ENCODE results near the gene POLE3.
A peak's percentile ranks its signal among the peaks of the same experiment; 100 is the strongest.
"Not testable (repeated sequence)": the region's sequence is repeated elsewhere in the genome, so short reads cannot be mapped to it uniquely, and the experiment has no call there.

Gene POLE3

DNA sequence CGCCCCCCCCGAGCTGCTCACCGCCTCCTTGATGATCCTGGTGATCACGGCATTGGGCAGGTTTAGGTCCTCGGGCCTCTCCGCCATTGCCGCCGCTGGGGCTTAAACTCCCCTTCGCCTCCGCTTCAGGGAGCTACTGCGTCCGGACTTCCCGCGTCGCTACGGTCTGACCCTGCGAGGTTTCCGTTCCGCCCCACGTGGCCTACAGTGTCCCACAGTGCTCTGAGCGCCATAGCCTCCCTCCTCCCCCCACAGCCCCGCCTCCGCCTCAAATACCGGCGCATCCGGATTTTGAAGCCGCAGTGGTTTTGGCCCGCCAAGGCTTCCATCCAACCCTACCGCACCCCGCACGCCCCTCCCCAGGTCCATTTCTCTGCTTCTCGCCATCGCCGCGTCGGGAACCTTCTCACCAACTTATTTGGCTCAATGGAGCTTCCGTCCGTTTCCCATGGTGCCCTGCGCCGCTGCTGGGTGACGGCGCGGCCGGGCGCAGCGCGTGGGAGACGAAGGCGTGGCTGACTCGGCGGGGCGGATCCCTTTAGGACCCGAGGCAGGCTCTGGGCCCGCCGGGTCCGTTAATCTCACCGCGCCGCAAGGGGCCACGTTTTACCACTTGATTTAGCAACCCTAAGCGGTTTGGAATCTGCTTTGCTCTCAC lies at the start of gene POLE3, which contains the start of gene C9orf43:
TSS of gene POLE3 (minus strand) at position 469 of the 658 bp plus-strand sequence. CDS start at position 87, 382 bp downstream.
TSS of gene C9orf43 (plus strand) at position 541 of the 658 bp plus-strand sequence. CDS start 2,747 bp downstream, outside the sequence.
- peak; percentile 92 for DNase-seq

DNA sequence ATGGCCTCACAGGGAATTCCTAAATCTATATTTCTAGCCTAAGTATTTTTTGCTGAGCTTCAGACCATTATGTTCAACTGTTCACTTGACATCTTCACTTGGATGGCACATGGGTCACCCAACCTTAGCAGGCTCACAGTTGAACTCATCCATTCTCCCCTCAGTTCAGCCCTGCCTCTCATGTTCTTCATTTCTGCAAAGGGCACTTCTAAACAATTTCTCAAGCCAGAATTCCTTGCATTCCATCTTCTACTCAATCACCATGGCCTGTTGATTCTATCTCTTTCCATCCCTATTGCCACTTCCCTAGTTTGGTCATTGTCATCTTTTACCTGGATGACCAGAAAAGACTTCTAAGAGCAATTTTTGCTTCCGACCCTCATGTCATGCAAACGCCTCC lies 45.8 kb upstream of the POLE3 start:
- DNase-seq, result no peak

DNA sequence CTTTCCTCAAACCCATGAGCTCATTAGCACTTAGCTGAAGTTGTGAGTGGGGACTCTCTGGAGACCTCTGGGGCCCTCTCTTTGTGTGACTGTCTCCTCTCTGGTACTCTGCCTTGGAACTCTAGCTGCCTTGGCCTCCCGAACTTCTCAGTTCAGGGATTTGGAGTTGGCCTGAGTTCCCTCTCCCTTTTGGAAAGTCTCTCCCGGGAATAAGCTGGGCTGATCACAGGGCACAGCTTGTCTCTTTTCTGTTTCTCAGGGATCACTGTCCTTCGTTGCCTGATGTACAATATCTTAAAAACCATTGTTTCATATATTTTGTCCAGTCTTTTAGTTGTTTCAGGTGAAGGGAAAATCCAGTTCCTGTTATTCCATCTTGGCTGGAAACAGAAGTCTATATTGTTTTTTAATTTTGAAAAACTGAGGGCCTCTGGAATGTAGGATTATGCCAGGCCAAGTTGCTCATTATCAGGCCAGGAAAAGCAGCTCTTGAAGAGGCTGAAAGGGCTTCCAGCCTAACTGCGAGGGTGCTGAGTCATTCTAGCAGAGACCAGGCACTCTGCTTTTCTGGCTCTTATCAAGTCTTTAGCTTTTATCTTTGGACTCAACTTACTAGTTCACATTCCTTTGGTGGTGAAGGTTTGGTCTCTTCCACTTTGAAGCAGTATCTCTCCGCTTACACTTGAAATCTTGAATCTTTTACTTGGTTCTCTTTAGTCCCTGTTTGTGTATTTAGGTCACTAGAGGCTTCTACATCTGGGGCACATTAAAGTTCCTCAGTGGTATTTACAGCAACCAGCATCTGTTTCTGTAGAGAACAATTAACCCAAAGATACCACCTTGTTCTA lies 44.7 kb upstream of the POLE3 start:
- DNase-seq, result no peak

DNA sequence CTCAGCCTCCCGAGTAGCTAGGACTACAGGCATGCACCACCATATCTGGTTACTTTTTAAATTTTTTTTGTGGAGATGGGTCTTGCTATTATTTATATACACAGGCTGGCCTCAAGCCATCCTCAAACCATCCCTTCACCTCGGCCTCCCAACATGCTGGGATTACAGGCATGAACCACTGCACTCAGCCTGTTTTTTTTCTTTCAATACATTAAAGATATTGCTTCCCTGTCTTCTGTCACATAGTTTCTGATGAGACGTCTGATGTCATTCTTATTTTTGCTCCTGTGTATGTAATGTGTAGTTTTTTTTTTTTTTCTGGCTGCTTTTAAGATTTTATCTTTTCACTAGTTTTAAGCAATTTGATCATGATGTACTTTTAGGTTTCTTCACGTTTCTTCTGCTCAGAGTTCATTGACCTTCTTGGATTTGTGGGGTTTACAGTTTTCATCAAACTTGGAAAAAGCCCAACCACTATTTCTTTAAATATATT lies 41.7 kb upstream of the POLE3 start:
- DNase-seq, result no peak

- no peak for DNase-seq
These were observed 38.9 kb upstream of the POLE3 start for GRCh38 chr9:113449376-113449775.

DNA sequence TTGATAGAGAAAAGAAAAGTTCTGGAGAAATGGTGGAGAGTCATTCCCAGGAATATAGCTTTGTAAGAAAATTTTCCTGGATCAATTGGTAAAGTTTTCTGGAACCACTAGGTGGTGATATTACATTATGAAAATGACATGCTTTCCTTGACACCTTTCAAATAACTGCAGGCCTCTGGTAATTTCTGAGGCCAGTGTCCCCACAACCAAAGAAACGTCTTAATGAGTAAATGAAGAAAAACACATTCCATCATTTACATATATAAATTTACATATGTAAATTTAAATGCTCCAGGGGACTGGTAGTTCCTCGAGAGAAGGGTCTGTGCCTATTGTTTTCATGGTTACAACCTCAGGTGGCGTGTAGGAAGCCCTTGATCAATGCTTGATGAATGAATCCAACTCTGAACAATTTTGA lies 35.9 kb upstream of the POLE3 start:
- peak; percentile 40 for DNase-seq

DNA sequence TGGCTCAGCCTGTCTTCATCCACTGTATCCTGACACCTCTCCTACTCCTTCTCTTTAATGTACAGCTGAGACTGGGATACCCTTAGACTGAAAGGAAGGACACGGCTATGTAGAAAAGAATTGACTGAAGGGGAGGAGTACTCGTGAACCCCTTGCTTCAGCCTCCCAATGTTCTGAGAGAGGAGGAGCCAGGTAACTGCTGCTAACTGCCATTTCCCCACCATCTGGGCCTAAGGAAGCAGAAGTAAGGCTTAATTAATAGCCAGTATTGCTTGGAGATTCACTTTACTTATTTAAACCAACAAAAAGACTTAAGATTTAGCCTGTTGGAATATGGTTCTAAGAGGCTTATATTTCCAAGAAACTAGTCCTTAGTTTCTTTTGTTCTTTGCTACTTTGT lies 34.3 kb upstream of the POLE3 start:
- no peak for DNase-seq

- DNase-seq, result not testable (repeated sequence)
These were observed 27.2 kb upstream of the POLE3 start for GRCh38 chr9:113437716-113438115.

DNA sequence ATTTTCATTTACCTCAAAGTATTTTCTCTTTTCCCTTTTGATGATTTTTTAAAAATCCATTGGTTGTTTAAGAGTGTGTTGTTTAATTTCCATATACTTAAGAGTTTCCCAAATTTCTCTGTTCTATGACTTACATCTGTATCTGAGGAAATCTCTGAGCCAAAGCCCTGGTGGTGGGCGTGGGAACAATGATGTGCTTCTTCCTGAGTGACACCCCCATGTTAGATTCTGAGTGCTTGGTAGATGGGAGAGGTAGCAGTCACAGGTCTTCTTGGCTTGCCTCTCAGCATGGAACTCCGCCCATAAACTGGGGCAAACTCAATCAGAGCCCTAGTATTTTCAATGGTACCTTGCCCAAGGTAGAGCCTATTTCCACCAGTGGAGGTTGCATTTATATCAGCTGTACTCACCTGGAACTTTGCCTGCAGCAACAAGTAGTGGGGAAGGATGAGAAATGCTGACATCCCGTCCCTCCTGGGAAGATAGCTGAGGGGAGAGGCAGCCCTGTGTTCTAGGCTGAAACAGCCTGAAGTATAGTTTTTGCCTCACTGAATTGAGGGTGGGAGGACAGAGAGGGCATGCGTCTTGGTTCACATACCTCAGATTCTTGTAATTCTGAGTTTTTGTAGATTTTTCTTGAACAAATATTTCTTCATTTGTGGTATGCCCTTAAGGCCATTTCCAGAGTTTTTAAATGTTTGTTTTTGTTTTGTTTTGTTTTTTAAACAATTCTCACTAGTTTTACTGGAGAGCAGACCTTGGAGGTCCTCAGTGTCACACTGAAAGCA lies 26.4 kb upstream of the POLE3 start:
- no peak for DNase-seq

DNA sequence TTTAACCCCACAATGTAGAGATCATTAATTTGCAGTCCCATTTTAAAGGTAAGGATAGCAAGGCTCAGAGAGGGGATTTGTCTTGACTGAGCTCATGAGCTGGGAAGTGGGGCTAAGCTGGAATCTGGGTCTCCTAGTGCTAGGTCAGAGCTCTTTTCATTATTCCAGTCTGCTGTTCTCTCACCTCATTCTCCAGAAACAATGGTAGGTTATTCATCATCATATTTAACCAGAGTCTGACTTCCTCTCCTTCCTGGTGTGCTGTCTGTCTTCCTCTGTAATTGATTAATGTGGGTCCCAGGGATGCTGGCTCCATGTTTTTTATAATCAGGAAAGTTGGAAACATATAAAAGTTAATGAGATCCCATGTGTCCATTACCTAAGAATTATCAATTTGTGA lies 20.7 kb upstream of the POLE3 start:
- no peak for DNase-seq

GRCh38 chr9:113428062-113428615 lies 17.7 kb upstream of the POLE3 start:
- DNase-seq, result no peak

GRCh38 chr9:113427629-113428028 lies 17.2 kb upstream of the POLE3 start:
- DNase-seq, result no peak

DNA sequence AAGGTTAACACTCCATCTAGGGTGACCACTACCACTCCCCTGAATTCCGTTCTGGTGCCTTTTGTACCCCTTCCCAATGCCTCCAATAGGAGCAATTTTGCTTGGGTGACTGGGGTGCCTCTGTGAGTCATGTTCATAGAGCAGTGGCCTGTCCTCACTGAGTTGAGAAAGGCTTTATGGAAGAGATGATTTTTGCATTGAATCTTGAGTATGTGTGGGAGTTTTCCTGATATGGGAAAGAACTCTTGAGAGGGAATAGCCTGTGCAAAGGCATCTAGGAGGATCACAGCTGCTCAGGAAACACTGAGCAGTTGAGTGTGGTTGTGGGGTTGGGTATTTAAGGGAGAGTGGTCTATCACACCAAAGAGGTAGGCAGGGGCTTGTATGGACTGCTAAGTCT lies 16.2 kb upstream of the POLE3 start:
- DNase-seq, result no peak

GRCh38 chr9:113425072-113425471 lies 14.6 kb upstream of the POLE3 start:
- DNase-seq, result no peak

DNA sequence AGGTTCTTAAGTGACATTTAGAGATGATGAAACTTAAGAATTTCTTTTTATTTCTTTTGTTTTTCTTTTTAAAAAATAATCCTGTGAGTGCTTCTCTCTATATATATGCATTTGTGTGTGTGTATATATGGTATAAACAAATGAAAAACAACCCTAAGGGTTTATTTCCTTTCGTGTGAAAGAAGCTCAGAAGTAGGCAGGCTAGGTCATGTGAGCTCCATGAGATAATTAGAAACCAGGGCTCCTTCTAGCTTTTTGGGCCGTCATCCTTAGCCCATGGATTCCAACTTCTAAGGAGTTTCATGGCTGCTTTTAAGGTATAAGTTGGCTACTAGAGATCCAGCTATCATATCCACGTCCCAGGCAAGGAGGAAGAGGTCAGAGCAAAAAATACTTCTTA lies 11.3 kb upstream of the POLE3 start:
- DNase-seq, result no peak

GRCh38 chr9:113417370-113417769 lies 6.9 kb upstream of the POLE3 start:
- DNase-seq, result no peak

GRCh38 chr9:113416149-113416721 lies 5.8 kb upstream of the POLE3 start:
- no peak for DNase-seq

DNA sequence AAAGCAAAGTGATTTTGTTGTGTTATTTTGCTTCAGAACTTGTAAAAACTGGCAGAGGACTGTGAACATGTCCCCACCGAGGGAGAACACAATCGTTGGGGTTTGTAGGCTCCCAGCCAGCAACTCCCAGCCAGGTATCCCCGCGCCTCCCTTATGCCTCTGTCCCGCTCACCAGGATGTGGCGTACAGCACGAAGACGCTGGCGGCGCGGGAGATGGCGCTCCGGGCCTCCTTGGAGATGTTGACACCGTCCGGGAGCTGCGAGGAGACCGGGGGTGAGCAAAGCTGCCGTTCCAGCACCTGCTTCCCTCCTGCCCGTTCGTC lies 630 bp downstream of the POLE3 start:
- no peak for DNase-seq

GRCh38 chr9:113409481-113409880 lies 994 bp downstream of the POLE3 start:
- no peak for DNase-seq

DNA sequence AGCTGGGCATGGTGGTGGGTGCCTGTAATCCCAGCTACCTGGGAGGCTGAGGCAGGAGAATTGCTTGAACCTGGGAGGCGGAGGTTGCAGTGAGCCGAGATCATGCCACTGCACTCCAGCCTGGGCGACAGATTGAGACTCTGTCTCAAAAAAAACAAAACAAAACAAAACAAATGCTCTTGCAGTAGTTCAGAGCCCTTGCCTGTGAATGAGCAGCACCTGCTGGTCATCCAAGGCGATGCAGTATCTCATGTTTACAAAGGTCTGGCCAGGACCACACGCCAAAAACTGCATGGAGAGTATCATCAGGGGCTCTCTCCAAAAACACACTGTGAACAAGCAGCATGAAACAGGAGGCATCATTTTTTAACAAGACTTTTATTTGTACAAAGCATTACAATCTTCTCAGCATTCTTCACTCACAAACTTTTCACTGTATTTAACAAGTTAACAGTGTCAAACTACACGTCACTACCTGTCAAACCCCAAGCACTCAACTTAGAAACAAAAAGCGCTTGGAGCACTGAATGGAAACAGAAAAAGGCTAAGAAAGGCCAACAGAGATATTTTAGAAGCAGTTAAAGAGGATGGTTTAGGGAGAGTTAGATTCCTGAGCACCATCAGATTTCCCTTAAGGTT lies 3.5 kb downstream of the POLE3 start:
- peak; percentile 65 for DNase-seq

GRCh38 chr9:113406353-113406752 lies 4.1 kb downstream of the POLE3 start:
- not testable (repeated sequence) for DNase-seq

DNA sequence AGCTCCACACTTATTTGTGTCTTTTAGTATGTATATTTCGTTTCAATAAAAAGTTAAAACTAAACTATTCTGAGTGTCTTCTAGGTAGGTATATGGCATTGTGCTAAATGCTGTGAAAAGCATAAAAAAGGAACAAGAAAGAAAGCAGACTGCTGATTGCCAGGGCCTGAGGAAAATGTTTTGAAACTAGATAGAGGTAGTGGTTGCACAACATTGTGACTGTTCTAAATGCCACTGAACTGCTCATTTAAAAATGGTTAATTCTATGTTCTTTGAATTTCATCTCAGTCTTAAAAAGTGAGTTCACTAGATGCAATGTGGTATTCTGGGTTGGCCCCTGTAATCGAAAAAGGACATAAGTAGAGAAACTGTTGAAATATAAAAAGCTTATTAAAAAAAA lies 6.8 kb downstream of the POLE3 start:
- no peak for DNase-seq
